H1 (cell line): ENCODE results near the gene ATP5ME. TPM values are rescaled to one million over a fixed set of nuclear protein-coding genes. Genes with fewer than 3 reads are reported as not detected.

Experiments used
- CTCF ChIA-PET: fragments of 300-600 bp; sonication (Branson Sonifier 250); formaldehyde crosslinking; loops from one replicate; lab custom pipeline; 2021; ENCODE audit not compliant: partially characterized antibody; lab: Charles Lee
- POLR2A ChIA-PET: fragments of 300-600 bp; sonication (Branson Sonifier 250); formaldehyde crosslinking; loops from one replicate; lab custom pipeline; 2021; ENCODE audit warnings: inconsistent platforms; ENCODE audit not compliant: partially characterized antibody; lab: Charles Lee
- DNase-seq, 2 experiments: peaks; one replicate each; pipeline versions ENCODE4 v3.0.0 to v3.0.0-alpha.2; 2010 to 2022; ENCODE audit warnings: low spot score in 2 of 2, low read depth in 1 of 2, mixed read lengths in 1 of 2
- FAIRE-seq: peaks from 2 replicates; lab custom pipeline; 2011; peaks lifted over from hg19 to GRCh38; lab: Jason Lieb, UNC
- H2AFZ ChIP-seq: 2 replicates; pipeline ENCODE4 v1.8.1; 2012; ENCODE audit warnings: low read length, inconsistent platforms
- H2AK5ac ChIP-seq: 2 replicates; pipeline ENCODE4 v1.6.1; 2013; ENCODE audit warnings: low read depth, low read length
- H2BK120ac ChIP-seq: replicated peaks from 2 replicates; pipeline ENCODE3; 2013; ENCODE audit warnings: low read depth, low read length, inconsistent platforms
- H2BK12ac ChIP-seq: 2 replicates; pipeline ENCODE4 v1.6.1; 2013; ENCODE audit warnings: low read depth, low read length
- H2BK15ac ChIP-seq: 2 replicates; pipeline ENCODE4 v1.6.1; 2013; ENCODE audit warnings: low read length
- H2BK20ac ChIP-seq: 2 replicates; pipeline ENCODE4 v1.6.1; 2013; ENCODE audit warnings: low read length
- H2BK5ac ChIP-seq: 2 replicates; pipeline ENCODE4 v1.6.1; 2013; ENCODE audit warnings: low read depth, low read length
- H3K14ac ChIP-seq: 2 replicates; pipeline ENCODE4 v1.6.1; 2013; ENCODE audit warnings: inconsistent platforms; ENCODE audit not compliant: insufficient read length
- H3K18ac ChIP-seq: 2 replicates; pipeline ENCODE4 v1.6.1; 2013; ENCODE audit warnings: low read length; ENCODE audit errors: extremely low read depth
- H3K23ac ChIP-seq: 2 replicates; pipeline ENCODE4 v1.6.1; 2013; ENCODE audit warnings: inconsistent platforms; ENCODE audit not compliant: insufficient read length
- H3K23me2 ChIP-seq: 2 replicates; pipeline ENCODE4 v1.6.1; 2013; ENCODE audit warnings: low read depth, low read length
- H3K27ac ChIP-seq: 2 replicates; pipeline ENCODE4 v1.6.1; 2011; ENCODE audit warnings: low read depth, low read length, inconsistent platforms
- H3K27me3 ChIP-seq, 4 experiments: replicated peaks in 1 of 4; 1 replicate in 1 of 4; 2 replicates in 3 of 4; pipeline versions ENCODE4 v1.6.1 to v1.8.1; 2011 to 2013; ENCODE audit warnings: low read length in 3 of 4, mild to moderate bottlenecking in 3 of 4, inconsistent platforms in 2 of 4, mixed read lengths in 2 of 4, moderate library complexity in 1 of 4; ENCODE audit not compliant: control insufficient read depth in 3 of 4, insufficient read depth in 3 of 4; ENCODE audit errors: extremely low read depth in 1 of 4
- H3K36me3 ChIP-seq, 4 experiments: 2 replicates each; pipeline versions ENCODE4 v1.6.1 to v1.8.1; 2011 to 2013; ENCODE audit warnings: mild to moderate bottlenecking in 4 of 4, low read length in 3 of 4, moderate library complexity in 2 of 4, control low read depth in 1 of 4, inconsistent platforms in 1 of 4; ENCODE audit not compliant: insufficient read depth in 4 of 4, control insufficient read depth in 2 of 4
- H3K4ac ChIP-seq: replicated peaks from 2 replicates; pipeline ENCODE3; 2013; ENCODE audit warnings: low read length, low read depth, mixed read lengths, inconsistent platforms; ENCODE audit not compliant: insufficient read length
- H3K4me1 ChIP-seq, 4 experiments: replicated peaks in 1 of 4; 1 replicate in 1 of 4; 2 replicates in 3 of 4; pipeline versions ENCODE4 v1.6.1 to v1.8.1; 2011 to 2013; ENCODE audit warnings: low read length in 3 of 4, inconsistent platforms in 2 of 4, mixed read lengths in 1 of 4; ENCODE audit not compliant: insufficient read depth in 4 of 4, control insufficient read depth in 3 of 4
- H3K4me2 ChIP-seq, 2 experiments: 2 replicates each; pipeline versions ENCODE4 v1.6.1 to v1.8.1; 2011 to 2013; ENCODE audit warnings: low read depth in 2 of 2, low read length in 2 of 2, control low read depth in 1 of 2, inconsistent platforms in 1 of 2, mild to moderate bottlenecking in 1 of 2; ENCODE audit not compliant: insufficient read depth in 1 of 2
- H3K4me3 ChIP-seq, 4 experiments: fragments of 200-600, 300-600 bp in 1 of 4; sonication (generic), shearing (Covaris generic), sonication (Bioruptor Twin) in 1 of 4; 2 replicates each; pipeline versions ENCODE4 v1.5.1 to v1.8.1; 2011 to 2016; ENCODE audit warnings: low read length in 4 of 4, low read depth in 3 of 4, control low read depth in 2 of 4, inconsistent platforms in 2 of 4, mild to moderate bottlenecking in 2 of 4, mixed read lengths in 1 of 4, moderate library complexity in 1 of 4; ENCODE audit not compliant: insufficient read depth in 2 of 4; ENCODE audit errors: extremely low read depth in 1 of 4
- H3K56ac ChIP-seq: replicated peaks from 2 replicates; pipeline ENCODE3; 2013; ENCODE audit warnings: low read depth, mild to moderate bottlenecking, mixed read lengths, low read length, inconsistent platforms; ENCODE audit not compliant: insufficient read length
- H3K79me1 ChIP-seq: 2 replicates; pipeline ENCODE4 v1.6.1; 2013; ENCODE audit warnings: low read depth, low read length, control low read depth
- H3K79me2 ChIP-seq, 2 experiments: 2 replicates each; pipeline versions ENCODE4 v1.6.1 to v1.8.1; 2012 to 2013; ENCODE audit warnings: low read length in 2 of 2, mild to moderate bottlenecking in 2 of 2, inconsistent platforms in 1 of 2; ENCODE audit not compliant: insufficient read depth in 2 of 2, control insufficient read depth in 1 of 2
- H3K9ac ChIP-seq, 4 experiments: replicated peaks in 1 of 4; 1 replicate in 1 of 4; 2 replicates in 3 of 4; pipeline versions ENCODE4 v1.6.1 to v1.8.1; 2011 to 2013; ENCODE audit warnings: low read depth in 3 of 4, low read length in 3 of 4, control low read depth in 2 of 4, mild to moderate bottlenecking in 2 of 4, moderate library complexity in 2 of 4, inconsistent platforms in 1 of 4; ENCODE audit errors: extremely low read depth in 1 of 4
- H3K9me3 ChIP-seq, 2 experiments: 2 replicates each; pipeline versions ENCODE4 v1.6.1 to v1.8.1; 2012 to 2013; ENCODE audit warnings: mild to moderate bottlenecking in 2 of 2, moderate library complexity in 2 of 2, control low read depth in 1 of 2, inconsistent platforms in 1 of 2, low read depth in 1 of 2, low read length in 1 of 2, mixed read lengths in 1 of 2; ENCODE audit not compliant: insufficient read depth in 2 of 2
- H4K20me1 ChIP-seq, 2 experiments: replicated peaks in 1 of 2; 2 replicates each; pipeline versions ENCODE3 to v1.8.1; 2011 to 2013; ENCODE audit warnings: inconsistent platforms in 2 of 2, low read length in 2 of 2, mild to moderate bottlenecking in 1 of 2; ENCODE audit not compliant: insufficient read depth in 2 of 2, control insufficient read depth in 1 of 2
- H4K5ac ChIP-seq: 2 replicates; pipeline ENCODE4 v1.6.1; 2013; ENCODE audit warnings: low read length, low read depth, mixed read lengths, inconsistent platforms; ENCODE audit not compliant: insufficient read length
- H4K8ac ChIP-seq: 2 replicates; pipeline ENCODE4 v1.8.0; 2013; ENCODE audit warnings: mild to moderate bottlenecking, moderate library complexity, low read length, inconsistent platforms; ENCODE audit not compliant: insufficient read depth; ENCODE audit errors: extremely low read depth
- H4K91ac ChIP-seq: replicated peaks from 2 replicates; pipeline ENCODE3; 2013; ENCODE audit warnings: low read length, mixed read lengths, inconsistent platforms; ENCODE audit not compliant: insufficient read length
- EGR1 ChIP-seq: IDR thresholded peaks from 2 replicates; pipeline ENCODE4 v1.6.1; 2011; ENCODE audit warnings: low read depth, low read length, borderline replicate concordance
- KDM4A ChIP-seq: IDR thresholded peaks from one replicate; pipeline ENCODE4 v1.7.1; 2012; ENCODE audit warnings: low read depth, mild to moderate bottlenecking, moderate library complexity, low read length, inconsistent platforms; ENCODE audit not compliant: severe bottlenecking
- WGBS, 2 experiments: shearing (Covaris generic) in 1 of 2; methylation state at CpG; one replicate each; pipeline versions ENCODE4 v1.1.6 to v1.1.7; 2013 to 2015; ENCODE audit warnings: low lambda C conversion rate in 2 of 2, mixed read lengths in 2 of 2, inconsistent platforms in 1 of 2, low coverage in 1 of 2, missing lambda C conversion rate in 1 of 2; ENCODE audit not compliant: insufficient replicate concordance in 2 of 2, insufficient coverage in 1 of 2, insufficient read length in 1 of 2; ENCODE audit errors: extremely low coverage in 1 of 2, missing lambda C conversion rate in 1 of 2; 5-methylcytosine and 5-hydroxymethylcytosine counted together
- polyA plus RNA-seq, 7 experiments: library from polyadenylated mRNA; depleted of rRNA in 3 of 7; stranded (reverse) in 5 of 7; unstranded in 2 of 7; fragments of >200 nt in 5 of 7; fragments of 200-250 nt in 2 of 7; gene quantifications; 1 replicate in 5 of 7; 2 replicates in 1 of 7; 4 replicates in 1 of 7; pipeline versions ENCODE4 v1.2.1 to v1.2.3, GENCODE V29; 2011 to 2013; ENCODE audit warnings: missing spikeins in 2 of 7, mixed read lengths in 2 of 7
- total RNA-seq: library from RNA; stranded (reverse); fragmentation: NEBNext Ultra II Directional; extraction: Animal tissue kit (Norgen Biotek cat#: 25700); gene quantifications from 2 replicates; pipeline ENCODE4 v1.2.1, GENCODE V29; 2021

The ATP5ME gene
- total and polyA plus RNA-seq, 2 of the 8 experiments (the other 6 are each of a cell fraction or from before 2014, with no cell fraction given), result 375 to 450 TPM

DNA sequence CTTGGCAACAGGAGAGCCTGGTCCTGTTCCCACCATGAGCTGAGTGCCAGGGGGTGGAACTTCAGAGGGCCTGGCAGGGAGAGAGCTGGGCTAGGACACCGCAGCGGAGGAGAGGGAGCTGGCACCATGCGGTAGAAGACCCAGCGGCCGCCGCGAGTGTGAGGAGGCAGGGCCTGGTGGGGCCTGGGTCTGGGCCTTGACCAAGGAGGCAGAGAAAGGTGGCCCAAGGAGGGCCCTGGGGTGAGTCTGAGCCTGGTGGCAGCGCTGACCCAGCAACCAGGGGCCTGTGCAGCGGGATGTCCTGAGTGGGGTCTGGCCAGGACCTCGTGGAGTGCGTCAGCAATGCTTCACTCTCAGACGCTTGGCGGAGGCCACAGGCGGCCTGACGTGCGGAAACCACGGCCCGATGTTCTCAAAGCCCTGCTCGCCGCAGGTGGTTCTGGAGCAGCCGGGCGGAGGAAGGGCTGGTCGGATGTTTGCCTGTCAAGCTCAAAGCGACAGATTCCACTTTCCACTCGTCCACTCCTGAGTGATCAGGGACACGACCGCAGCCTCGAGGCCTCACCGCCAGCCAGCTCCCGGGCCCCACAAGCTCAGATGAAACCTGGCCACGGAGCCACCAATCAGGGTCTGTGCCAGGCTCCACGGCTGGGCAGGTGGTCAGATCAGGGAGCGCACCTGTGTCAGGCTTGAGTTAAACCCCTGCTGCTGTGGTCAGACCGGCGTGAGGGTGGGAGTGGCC is 20.8 kb downstream of the ATP5ME start:
- no peak overlapping the region for H2BK12ac ChIP-seq
- H3K18ac ChIP-seq, result no peak overlapping the region
- no peak overlapping the region for H3K56ac ChIP-seq
- H2BK20ac ChIP-seq, result no peak overlapping the region
- no peak overlapping the region for H4K5ac ChIP-seq
- no peaks in the 10 kb centered on the region for H3K79me2 ChIP-seq
- no peaks in the 10 kb centered on the region for H3K79me1 ChIP-seq
- H2AFZ ChIP-seq, result no peak overlapping the region
- ChIA-PET CTCF (interaction anchor here (0.6 to 2.5 kb wide), 8 partner anchors 10 to 55 kb away, joined by 3 to 6 read pairs (median 3); partner anchors contain the start of gene PDE6B), POLR2A (interaction anchor here (0.6 to 3.1 kb wide), 4 partner anchors 10 to 46 kb away, joined by 3 to 11 read pairs (median 6); no protein-coding TSS in a partner anchor)
- H3K36me3 ChIP-seq, result no peaks in the 10 kb centered on the region
- H2BK5ac ChIP-seq, result no peak overlapping the region
- no peak overlapping the region for H3K9ac ChIP-seq
- H3K14ac ChIP-seq, result no peak overlapping the region
- H2BK15ac ChIP-seq, result no peak overlapping the region
- H2AK5ac ChIP-seq, result no peak overlapping the region
- H3K4me3 ChIP-seq, result no peak overlapping the region
- DNase-seq (no peak), FAIRE-seq (no peak)
- 92% methylated on average over 35 of the region's 35 CpGs; no CpG with 5 or more reads in 1 of the 2 experiments for WGBS, 2 experiments
- H3K4me1 ChIP-seq, result peaks cover 0 to 5% (median 0%) of the 10 kb centered on the region in 4 experiments; a peak in 1 of 7 replicates
- H4K20me1 ChIP-seq, result peaks cover 0 to 6% of the 10 kb centered on the region in 2 experiments
- no peak overlapping the region for H2BK120ac ChIP-seq
- H3K4ac ChIP-seq, result no peak overlapping the region
- no peaks in the 10 kb centered on the region for H3K23me2 ChIP-seq
- no peak overlapping the region for H4K91ac ChIP-seq
- no peak overlapping the region for H3K23ac ChIP-seq
- H3K27ac ChIP-seq, result no peak overlapping the region
- H3K4me2 ChIP-seq, result no peak overlapping the region
- H3K9me3 ChIP-seq, result no peaks in the 10 kb centered on the region
- no peak for TF ChIP-seq KDM4A
- TF ChIP-seq EGR1, result 0 out of 2 replicates have a peak, but pooled peaks have one; percentile 52
- H4K8ac ChIP-seq, result peak overlapping the region; percentile 51; the same call in 1 of the 2 replicates
- H3K27me3 ChIP-seq, result peaks cover 0 to 11% (median 0%) of the 10 kb centered on the region in 4 experiments; a peak in 2 of 7 replicates
